Kidney (tissue), 14 donors: ENCODE data around the gene PDLIM5. TPM values are rescaled to one million over a fixed set of nuclear protein-coding genes. Genes with fewer than 3 reads are reported as not detected.
A peak's percentile ranks its signal among the peaks of the same experiment; 100 is the strongest.
"Not testable (repeated sequence)": the region's sequence is repeated elsewhere in the genome, so short reads cannot be mapped to it uniquely, and the experiment has no call there.

ENCODE experiments used
- DNase-seq, 5 donors: peaks; one replicate each; pipeline ENCODE4 v3.0.0-alpha.2; 2013 to 2020
- FAIRE-seq: peaks from 2 replicates; lab custom pipeline; 2012; peaks lifted over from hg19 to GRCh38; lab: Jason Lieb, UNC
- H3K27ac ChIP-seq, 2 donors: one replicate each; pipeline ENCODE4 v1.7.0; 2013; ENCODE audit warnings: low read depth in 2 of 2, low read length in 2 of 2, inconsistent platforms in 1 of 2
- H3K27me3 ChIP-seq: one replicate; pipeline ENCODE4 v1.7.1; 2013; ENCODE audit warnings: low read length, inconsistent platforms; ENCODE audit not compliant: control insufficient read depth, insufficient read depth
- H3K36me3 ChIP-seq, 3 donors: one replicate each; pipeline versions ENCODE4 v1.7.0 to v1.7.1; 2013; ENCODE audit warnings: low read length in 3 of 3, control low read depth in 1 of 3, inconsistent platforms in 1 of 3; ENCODE audit not compliant: insufficient read depth in 3 of 3, control insufficient read depth in 2 of 3
- H3K4me1 ChIP-seq, 3 donors: one replicate each; pipeline versions ENCODE4 v1.7.0 to v1.7.1; 2013; ENCODE audit warnings: low read length in 3 of 3, inconsistent platforms in 1 of 3, low read depth in 1 of 3; ENCODE audit not compliant: control insufficient read depth in 2 of 3, insufficient read depth in 2 of 3
- H3K4me3 ChIP-seq, 3 donors: one replicate each; pipeline versions ENCODE4 v1.7.0 to v1.8.1; 2013; ENCODE audit warnings: low read length in 3 of 3, control low read depth in 1 of 3, inconsistent platforms in 1 of 3
- H3K9ac ChIP-seq, 3 donors: one replicate each; pipeline versions ENCODE4 v1.7.0 to v1.7.1; 2013; ENCODE audit warnings: low read length in 3 of 3, control low read depth in 1 of 3, inconsistent platforms in 1 of 3
- H3K9me3 ChIP-seq, 3 donors: one replicate each; pipeline versions ENCODE4 v1.7.0 to v1.7.1; 2013; ENCODE audit warnings: low read length in 3 of 3, control low read depth in 1 of 3, inconsistent platforms in 1 of 3; ENCODE audit not compliant: control insufficient read depth in 2 of 3, insufficient read depth in 1 of 3
- intact Hi-C: fragments of 100-400 bp; cut with DNase I; formaldehyde crosslinking; loops from one replicate; pipeline ENCODE4 v1.11.1; 2022
- polyA plus RNA-seq: library from polyadenylated mRNA; stranded (reverse); fragments of 350-450 nt; fragmentation: Illumina TruSeq; extraction: RNeasy Lipid Tissue Mini Kit (QIAGEN cat#74804); gene quantifications from one replicate; pipeline ENCODE4 v1.2.3, GENCODE V29; 2014; ENCODE audit warnings: low read depth, low replicate concordance; ENCODE audit not compliant: insufficient read depth
- total RNA-seq: library from RNA; stranded (reverse); fragmentation: NEBNext Ultra II Directional; extraction: Animal tissue kit (Norgen Biotek cat#: 25700); gene quantifications from one replicate; pipeline ENCODE4 v1.2.1, GENCODE V29; 2021
- TF ChIP-seq, protein P1 (sequence below): IDR thresholded peaks from 3 replicates; pipeline ENCODE4 v1.5.1; 2012; ENCODE audit warnings: mild to moderate bottlenecking, moderate library complexity, borderline replicate concordance; ENCODE audit not compliant: insufficient read depth; ENCODE audit errors: extremely low read depth
- donor health status: control.
- donor health status: control.
- donor health status: control.
- donor health status: control.
- donor health status: control.
- donor health status: DM: yes; HTN: yes; CAD: no.
- donor health status: Normal renal cell carcinoma (clear cell type).

PDLIM5 gene
- total and polyA plus RNA-seq, 2 donors from 2014 or later: 24.3 to 167 TPM

DNA sequence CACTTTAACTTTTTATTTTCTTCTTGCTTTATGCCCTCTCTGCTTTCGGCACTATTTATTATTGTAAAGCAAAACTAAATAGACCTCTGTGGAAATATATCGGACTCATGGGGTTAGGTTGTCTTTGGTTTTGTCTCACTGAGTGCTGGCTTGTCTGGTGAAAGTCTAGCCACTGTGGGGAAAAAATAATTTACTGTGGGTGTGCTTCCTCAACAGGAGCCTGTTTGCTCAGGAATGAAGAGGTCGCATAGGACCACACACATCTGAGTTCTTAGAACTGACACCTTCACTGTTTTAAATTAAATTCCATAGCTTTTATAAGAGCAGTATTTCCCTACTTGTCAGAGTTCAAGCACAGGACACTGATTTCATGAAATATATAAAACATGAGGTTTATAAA is 203.0 kb downstream of the PDLIM5 start:
- Histone ChIP-seq H3K27ac (no peak overlapping the region), H3K9me3 (no peaks in the 10 kb centered on the region), H3K27me3 (no peaks in the 10 kb centered on the region), H3K9ac (no peak overlapping the region), H3K36me3 (peaks cover 0 to 2% (median 0%) of the 10 kb centered on the region in 3 donors), H3K4me1 (peaks cover 0 to 2% (median 0%) of the 10 kb centered on the region in 3 donors), H3K4me3 (no peak overlapping the region)
- DNase-seq (no peak), FAIRE-seq (no peak)
- intact Hi-C loops: no loop called here
- TF ChIP-seq, protein P1, sequence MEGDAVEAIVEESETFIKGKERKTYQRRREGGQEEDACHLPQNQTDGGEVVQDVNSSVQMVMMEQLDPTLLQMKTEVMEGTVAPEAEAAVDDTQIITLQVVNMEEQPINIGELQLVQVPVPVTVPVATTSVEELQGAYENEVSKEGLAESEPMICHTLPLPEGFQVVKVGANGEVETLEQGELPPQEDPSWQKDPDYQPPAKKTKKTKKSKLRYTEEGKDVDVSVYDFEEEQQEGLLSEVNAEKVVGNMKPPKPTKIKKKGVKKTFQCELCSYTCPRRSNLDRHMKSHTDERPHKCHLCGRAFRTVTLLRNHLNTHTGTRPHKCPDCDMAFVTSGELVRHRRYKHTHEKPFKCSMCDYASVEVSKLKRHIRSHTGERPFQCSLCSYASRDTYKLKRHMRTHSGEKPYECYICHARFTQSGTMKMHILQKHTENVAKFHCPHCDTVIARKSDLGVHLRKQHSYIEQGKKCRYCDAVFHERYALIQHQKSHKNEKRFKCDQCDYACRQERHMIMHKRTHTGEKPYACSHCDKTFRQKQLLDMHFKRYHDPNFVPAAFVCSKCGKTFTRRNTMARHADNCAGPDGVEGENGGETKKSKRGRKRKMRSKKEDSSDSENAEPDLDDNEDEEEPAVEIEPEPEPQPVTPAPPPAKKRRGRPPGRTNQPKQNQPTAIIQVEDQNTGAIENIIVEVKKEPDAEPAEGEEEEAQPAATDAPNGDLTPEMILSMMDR: no peak

DNA sequence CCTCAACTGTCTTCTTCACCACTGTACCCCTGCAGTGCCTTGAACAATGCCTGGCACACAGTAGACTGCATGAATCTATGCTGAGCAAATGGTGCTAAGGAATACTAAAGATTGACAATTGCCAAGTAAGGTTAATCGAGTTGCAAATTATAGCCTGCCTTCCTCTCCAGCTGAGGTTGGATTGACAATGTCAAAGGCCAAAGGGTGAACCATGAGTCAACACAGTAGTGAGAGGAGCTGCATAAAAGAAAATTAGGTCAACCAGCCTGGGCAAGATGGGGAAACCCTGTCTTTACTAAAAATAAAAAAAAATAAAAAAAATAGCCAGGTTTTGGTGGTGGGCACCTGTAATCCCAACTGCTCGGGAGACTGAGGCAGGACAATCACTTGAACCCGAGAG is 208.9 kb downstream of the PDLIM5 start:
- intact Hi-C loops: no loop called here
- Histone ChIP-seq H3K4me1 (no peaks in the 10 kb centered on the region), H3K27ac (no peak overlapping the region), H3K9ac (no peak overlapping the region), H3K36me3 (peaks cover 0 to 9% (median 2%) of the 10 kb centered on the region in 3 donors), H3K27me3 (no peaks in the 10 kb centered on the region), H3K4me3 (no peak overlapping the region), H3K9me3 (no peaks in the 10 kb centered on the region)
- DNase-seq (no peak), FAIRE-seq (no peak)
- TF ChIP-seq, protein P1: no peak

DNA sequence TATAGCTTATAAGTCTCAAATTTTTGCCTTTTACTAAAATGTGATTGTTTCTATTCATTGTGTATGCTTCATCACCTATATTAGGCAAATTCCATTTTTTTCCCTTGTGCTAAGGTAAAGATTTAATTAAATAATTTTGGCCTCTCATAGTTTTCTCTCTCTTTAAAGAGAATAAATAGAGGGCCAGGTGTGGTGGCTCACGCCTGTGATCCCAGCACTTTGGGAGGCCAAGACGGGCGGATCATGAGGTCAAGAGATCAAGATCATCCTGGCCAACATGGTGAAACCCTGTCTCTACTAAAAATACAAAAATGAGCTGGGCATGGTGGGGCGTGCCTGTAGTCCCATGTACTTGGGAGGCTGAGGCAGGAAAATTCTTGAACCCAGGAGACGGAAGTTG is 213.3 kb downstream of the PDLIM5 start:
- H3K9ac ChIP-seq, H3K27me3 ChIP-seq, H3K4me1 ChIP-seq, FAIRE-seq, DNase-seq, intact Hi-C loops, H3K9me3 ChIP-seq, H3K4me3 ChIP-seq, H3K27ac ChIP-seq: not testable (repeated sequence)
- H3K36me3 ChIP-seq: peaks cover 0 to 12% (median 0%) of the 10 kb centered on the region in 3 donors

DNA sequence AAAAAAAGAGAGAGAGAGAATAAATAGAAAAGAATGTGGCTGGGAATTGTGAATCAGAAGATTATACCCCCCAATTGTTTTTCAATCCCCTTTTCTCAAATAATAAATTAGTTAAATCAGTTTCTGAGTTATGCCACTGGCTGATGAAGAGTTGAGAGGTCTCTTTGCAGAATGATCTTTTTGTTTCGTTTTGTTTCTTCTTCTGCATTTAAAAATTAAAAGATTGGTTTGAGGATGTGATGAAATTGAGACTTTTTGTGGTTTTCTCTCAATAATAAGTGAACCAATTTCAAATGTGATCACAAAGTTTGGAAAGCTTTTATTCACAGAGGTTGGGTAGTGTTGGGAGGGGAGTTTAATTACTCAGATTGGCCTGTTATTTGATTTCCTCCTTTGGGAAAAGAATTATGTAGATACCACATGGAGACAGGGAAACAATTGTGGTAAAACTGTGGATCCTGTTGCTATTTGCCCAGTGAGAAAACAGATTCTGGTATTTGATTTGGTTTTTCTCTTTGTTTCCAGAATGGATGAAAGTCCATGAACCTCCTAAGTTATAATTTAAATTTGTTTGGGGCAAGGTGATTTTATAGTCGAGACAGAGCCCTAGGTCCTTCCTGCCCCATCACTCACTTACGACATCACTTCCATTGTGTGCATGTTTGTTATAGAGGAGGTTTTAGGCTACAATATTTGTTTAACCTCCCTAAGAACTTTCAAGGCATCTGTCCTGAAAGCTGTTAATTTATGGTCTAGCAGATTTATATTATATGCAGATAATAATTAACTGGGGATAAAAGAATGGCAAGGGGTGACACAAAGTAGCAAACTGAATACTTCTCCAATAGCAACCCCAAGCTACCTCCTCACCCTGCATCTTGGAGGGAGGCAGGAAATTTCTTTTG is 214.0 kb downstream of the PDLIM5 start:
- FAIRE-seq: no peak
- DNase-seq: peak in 2 of 5 donors; percentile 36 to 47
- no peak overlapping the region for H3K9ac ChIP-seq
- peaks cover 0 to 12% (median 0%) of the 10 kb centered on the region in 3 donors for H3K36me3 ChIP-seq
- H3K27ac ChIP-seq: no peak overlapping the region
- intact Hi-C loops: no loop called here
- TF ChIP-seq, protein P1: no peak
- H3K4me3 ChIP-seq: no peak overlapping the region
- H3K27me3 ChIP-seq: no peaks in the 10 kb centered on the region
- H3K9me3 ChIP-seq: no peaks in the 10 kb centered on the region
- peaks cover 0 to 3% (median 0%) of the 10 kb centered on the region in 3 donors for H3K4me1 ChIP-seq
